DND-41 (cell line): ENCODE results near the gene CPSF4L.

Experiments used
- CTCF ChIP-seq: IDR thresholded peaks from 2 replicates; pipeline ENCODE4 v1.5.1; 2012; ENCODE audit warnings: borderline replicate concordance, low read length, moderate library complexity, mild to moderate bottlenecking; ENCODE audit not compliant: poor library complexity, severe bottlenecking; ENCODE audit errors: extremely low read depth
- EZH2 ChIP-seq: IDR thresholded peaks from 3 replicates; pipeline ENCODE4 v1.6.1; 2012; ENCODE audit warnings: borderline replicate concordance, low read depth, mild to moderate bottlenecking, moderate library complexity, low read length, inconsistent platforms; ENCODE audit not compliant: severe bottlenecking

- TF ChIP-seq CTCF (no peak), EZH2 (no peak)
Measured at GRCh38 chr17:73279704-73280103, 18.0 kb upstream of the CPSF4L start.
